HG02973 (cell line): Measurements from ENCODE around the gene TIMM29.
"Not testable (repeated sequence)": the region's sequence is repeated elsewhere in the genome, so short reads cannot be mapped to it uniquely, and the experiment has no call there.

Experiments used
- ATAC-seq: cut with Tn5 transposase; IDR thresholded peaks from one replicate; pipeline ENCODE4 v1.9.1; 2021; ENCODE audit warnings: moderate library complexity; ENCODE audit not compliant: unreplicated experiment

Gene TIMM29

DNA sequence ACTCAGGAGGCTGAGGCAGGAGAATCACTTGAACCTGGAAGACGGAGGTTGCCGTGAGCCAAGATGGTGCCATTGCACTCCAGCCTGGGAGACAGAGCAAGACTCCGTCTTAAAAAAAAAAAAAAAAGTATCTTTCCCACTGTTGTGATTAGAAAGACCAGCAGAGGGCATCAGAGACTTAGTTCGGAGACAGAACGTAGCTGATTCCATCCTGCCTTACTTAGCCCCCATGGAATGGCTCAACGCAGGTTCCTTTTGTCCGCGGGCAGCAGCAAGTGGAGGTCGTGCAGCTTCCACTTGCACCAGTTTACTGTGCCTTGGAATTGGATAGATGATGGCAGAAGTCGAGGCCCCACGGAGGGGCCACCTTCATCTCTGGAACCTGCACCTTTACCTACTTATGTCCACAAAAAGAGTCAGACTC, 8.1 kb downstream of the TIMM29 start:
- ATAC-seq, result no peak

DNA sequence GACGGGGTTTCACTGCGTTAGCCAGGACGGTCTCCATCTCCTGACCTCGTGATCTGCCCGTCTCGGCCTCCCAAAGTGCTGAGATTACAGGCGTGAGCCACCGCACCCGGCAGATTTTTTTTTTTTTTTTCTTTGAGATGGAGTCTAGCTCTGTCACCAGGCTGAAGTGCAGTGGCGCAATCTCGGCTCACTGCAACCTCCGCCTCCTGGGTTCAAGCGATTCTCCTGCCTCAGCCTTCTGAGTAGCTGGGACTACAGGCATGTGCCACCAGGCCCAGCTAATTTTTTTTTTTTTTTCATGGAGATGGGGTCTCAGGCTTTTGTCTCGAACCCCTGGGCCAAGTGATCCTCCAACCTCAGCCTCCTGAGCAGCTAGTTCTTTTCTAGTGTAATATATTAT, 13.0 kb downstream of the TIMM29 start:
- ATAC-seq, result not testable (repeated sequence)

DNA sequence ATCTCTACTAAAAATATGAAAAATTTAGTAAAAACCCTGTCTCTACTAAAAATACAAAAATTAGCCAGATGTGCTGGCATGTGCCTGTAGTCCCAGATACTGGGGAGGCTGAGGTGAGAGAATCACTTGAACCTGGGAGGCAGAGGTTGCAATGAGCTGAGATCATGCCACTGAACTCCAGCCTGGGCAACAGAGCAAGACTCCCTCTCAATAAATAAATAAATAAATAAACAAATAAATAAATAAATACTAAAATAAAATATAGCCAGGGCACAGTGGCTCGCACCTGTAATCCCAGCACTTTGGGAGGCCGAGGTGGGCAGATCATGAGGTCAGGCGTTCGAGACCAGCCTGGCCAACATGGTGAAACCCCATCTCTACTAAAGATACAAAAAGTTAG, 14.8 kb downstream of the TIMM29 start:
- ATAC-seq, result not testable (repeated sequence)

DNA sequence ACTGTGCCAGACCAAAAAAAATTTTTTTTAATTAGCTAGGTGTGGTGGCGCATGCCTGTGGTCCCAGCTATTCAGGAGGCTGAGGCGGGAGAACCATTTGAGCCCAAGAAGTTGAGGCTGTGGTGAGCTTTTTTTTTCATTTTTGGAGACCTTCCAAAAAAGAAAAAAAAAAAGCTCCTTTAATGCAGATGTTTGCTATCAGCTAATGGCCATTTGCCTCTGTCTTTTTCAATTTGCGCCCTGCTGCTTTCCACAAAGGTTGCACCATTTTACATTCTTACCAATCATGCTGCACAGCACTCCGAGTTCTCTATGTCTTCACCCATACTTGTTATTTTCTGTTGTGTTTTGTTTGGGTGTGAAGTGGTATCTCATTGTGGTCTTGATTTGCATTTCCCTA, 16.7 kb downstream of the TIMM29 start:
- ATAC-seq, result no peak

DNA sequence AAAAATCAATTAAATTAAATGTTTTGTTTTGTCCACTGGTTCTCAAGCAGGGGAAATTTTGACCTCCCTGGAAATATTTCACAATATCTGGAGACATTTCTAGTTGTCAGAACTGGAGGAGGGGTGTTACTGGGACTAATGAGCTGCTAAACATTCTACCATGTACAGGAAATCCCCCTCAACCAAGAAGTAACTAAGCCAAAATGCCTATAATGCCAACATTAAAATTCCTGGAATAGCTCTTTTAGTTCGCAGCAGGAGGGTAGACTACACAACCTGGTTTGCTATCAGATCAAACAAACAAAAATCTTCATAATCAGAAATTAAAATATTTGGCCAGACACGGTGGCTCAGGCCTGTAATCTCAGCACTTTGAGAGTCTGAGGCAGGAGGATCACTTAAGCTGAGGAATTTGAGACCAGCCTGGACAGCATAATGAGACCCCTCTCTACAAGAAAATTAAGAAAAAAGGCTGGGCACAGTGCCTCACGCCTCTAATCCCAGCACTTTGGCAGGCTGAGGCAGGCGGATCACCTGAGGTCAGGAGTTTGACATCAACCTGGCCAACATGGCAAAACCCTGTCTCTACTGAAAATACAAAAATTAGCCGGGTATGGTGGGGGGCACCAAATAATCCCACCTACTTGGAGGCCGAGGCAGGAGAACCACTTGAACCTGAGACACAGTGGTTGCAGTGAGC, 18.5 kb downstream of the TIMM29 start:
- ATAC-seq, result no peak

DNA sequence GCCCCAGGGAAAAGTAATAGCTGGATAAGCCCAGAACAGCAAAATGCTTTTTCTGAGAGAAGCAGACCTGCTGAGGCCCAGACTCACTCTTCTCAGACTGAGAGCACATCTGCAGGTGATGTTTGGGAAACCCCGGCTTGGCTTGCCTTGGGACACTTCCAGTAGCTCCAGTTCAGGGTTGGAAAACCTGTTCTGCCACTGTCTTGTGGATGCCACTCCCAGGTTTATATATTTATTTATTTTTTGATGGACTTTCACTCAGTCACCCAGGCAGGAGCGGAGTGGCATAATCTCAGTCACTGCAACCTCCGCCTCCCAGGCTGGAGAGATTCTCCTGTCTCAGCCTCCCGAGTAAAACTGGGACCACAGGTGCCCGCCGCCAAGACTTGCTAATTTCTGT, 24.2 kb downstream of the TIMM29 start:
- ATAC-seq, result no peak

DNA sequence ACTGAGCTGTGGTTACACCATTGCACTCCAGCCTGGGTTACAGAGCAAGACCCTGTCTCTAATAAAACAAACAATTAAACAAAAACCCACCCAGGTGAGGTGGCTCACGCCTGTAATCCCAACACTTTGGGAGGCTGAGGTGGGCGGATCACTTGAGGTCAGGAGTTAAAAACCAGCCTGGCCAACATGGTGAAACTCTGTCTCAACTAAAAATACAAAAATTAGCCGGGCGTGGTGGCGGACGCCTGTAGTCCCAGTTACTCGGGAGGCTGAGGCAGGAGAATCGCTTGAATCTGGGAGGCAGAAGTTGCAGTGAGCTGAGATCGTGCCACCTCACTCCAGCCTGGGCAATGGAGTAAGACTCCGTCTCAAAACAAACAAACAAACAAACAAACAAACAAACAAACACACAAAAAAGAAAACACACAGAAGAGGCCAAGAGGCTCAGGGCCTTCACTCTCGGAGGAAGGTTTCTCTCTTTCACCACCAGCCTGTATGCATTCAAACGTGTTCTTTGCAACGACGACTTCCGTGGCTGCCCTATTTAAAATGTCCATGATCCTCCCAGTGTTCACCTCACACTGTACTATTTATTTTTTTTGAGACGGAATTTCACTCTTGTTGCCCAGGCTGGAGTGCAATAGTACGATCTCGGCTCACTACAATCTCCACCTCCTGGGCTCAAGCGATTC, 30.8 kb downstream of the TIMM29 start:
- not testable (repeated sequence) for ATAC-seq

DNA sequence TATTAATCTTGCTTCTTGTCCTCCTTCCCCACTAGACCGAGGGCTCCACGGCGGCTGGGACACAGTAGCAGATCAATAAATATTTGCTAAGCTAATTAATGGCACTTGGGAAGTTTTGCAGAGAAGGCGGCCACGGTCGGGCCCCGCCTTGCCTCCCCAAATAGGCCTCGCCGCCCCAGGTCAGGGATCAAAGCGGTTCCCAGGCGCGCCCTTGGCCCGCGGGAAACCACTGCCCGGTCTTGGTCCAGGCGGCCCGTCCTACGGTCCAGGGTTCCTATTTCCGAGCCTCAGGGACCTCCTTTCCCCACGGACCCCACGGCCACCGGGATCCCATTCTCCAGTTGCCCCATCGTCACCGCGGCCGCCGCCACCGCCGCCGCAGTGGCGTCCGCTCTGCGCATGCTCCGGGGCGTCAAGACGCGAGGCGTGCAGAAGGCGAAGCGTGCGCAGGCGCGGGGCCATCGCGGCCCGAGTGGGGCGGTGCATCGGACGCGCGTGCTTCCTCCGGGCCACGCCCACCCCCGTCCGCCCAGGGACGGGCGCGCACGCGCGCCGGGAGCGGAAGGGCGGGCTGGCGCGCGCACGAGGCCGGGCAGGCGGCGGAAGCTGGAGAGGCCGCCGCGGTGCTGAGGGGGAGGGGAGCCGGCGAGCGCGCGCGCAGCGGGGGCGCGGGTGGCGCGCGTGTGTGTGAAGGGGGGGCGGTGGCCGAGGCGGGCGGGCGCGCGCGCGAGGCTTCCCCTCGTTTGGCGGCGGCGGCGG, 31.9 kb downstream of the TIMM29 start, which contains the start of gene SMARCA4:
TSS of gene SMARCA4 (plus strand) at position 717 of the 759 bp plus-strand sequence. CDS start 23,122 bp downstream, outside the sequence.
- ATAC-seq, result peak; percentile 71

DNA sequence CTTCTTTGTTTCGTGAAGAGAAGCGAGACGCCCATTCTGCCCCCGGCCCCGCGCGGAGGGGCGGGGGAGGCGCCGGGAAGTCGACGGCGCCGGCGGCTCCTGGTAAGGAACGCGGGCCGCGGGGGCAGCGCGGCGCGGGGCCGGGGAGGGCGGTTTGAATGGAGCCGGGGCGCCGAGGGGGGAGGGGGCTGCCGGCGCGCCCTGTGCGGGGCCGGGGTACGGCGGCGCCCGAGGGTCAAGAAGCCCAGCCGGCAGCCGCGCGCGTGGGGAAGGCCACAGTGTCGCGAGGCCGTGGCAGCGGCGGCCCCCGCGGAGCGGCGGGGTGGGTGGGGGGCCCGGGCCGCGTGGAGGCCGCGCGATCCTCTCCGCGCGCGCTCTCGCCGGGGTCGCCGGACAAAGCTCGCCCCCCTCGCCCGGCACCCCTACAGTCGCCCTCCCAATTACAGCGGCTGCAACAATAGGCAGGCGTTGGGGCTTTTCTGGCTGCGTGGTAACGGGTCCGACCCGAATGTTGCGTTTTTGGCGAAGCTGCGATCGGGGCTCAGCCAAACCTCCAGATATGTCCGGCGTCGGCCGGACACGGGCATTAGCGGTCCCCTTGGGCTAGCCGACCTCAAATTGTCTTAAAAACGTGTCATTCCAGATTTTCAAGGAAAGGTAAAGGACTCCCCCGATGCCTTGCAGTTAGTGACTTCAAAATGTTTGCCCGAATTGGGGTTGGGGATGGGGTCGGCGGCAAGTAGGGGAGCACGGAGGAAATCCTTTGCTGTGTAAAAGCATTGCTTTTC, 32.7 kb downstream of the TIMM29 start:
- ATAC-seq, result peak; percentile 33

DNA sequence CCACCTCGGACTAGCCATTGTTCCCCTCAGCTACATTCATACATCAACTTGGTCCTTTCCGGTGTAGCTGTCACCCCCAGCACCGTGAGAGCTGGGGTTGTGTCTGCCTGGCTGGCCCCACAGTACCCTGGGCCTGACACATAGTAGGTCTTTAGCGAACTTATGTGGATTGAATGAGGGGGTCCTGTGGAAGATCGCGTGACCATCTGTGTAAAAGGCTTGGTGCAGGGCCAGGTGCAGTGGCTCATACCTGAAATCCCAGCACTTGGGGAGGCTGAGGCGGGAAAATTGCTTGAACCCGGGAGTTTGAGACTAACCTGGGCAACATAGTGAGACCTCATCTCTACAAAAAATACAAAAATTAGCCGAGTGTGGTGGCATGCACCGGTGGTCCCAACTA, 34.3 kb downstream of the TIMM29 start:
- ATAC-seq, result no peak

DNA sequence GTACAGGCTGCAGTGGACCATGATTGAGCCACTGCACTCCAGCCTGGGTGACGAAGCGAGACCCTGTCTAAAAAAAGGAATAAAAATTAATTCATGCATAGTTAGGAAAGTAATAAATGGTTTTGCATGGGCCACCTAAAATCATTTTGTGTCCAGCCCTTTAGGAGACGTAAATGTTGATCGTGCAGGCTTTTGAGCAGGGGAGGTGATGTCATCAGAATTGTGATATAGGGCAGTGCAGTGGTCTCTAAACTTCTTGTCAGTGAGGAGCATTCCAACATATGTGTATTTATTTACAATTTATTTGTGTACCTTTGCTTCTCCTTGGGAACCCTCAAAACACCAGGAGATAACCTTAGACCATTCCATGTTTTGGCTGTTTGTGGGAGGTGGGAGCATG, 35.3 kb downstream of the TIMM29 start:
- ATAC-seq, result no peak

DNA sequence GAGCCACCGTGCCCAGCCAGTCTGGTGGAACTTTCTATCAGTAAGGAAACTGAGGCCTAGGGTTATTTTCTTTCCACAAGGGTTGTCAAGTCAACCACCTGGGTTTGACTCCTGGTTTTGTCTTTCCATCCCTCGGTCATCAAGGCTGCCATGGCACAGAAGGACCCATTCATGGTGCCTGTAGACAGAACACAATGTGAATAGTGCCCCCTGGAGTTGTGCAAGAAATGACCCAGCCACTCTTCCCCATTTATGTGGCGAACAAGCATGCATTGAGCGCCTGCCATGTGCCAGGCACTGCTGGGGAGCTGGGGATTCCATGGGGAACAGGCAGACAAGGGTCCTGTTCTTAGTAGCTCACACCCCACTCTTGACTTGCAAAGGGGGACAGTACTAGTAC, 36.3 kb downstream of the TIMM29 start:
- no peak for ATAC-seq

DNA sequence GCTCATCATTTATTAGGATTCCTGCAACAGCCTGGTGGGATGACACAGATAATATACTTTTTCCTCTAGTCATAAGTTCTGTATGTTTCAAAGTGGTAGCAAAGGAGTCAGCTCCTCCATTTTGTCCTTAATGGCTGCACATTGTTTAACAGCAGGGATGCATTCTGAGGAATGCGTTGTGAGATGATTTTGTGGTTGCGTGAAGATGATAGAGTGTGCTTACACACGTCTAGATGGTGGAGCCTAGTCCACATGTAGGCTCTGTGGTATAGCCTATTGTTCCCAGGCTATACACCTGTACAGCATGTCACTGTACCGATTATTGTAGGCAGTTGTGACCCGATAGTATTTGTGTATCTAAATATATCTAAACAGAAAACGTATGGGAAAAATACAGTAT, 36.8 kb downstream of the TIMM29 start:
- ATAC-seq, result no peak

DNA sequence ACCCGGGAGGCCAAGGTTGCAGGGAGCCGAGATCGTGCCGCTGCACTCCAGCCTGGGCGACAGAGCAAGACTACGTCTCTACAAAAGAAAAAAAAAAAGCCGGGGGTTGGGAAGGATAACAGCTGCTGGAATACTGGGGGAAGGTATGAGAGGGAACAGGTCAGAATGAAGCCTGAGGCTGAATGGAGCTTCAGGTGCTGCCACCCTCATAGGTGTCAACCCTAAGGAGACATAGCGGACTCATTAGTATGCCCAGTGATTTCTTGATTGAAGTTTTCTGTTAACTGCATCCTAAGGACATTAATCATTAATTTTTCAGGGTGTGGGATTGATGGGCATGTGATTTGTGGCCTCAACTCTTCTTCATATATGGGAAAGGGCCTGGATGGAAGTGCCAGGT, 38.2 kb downstream of the TIMM29 start:
- no peak for ATAC-seq

DNA sequence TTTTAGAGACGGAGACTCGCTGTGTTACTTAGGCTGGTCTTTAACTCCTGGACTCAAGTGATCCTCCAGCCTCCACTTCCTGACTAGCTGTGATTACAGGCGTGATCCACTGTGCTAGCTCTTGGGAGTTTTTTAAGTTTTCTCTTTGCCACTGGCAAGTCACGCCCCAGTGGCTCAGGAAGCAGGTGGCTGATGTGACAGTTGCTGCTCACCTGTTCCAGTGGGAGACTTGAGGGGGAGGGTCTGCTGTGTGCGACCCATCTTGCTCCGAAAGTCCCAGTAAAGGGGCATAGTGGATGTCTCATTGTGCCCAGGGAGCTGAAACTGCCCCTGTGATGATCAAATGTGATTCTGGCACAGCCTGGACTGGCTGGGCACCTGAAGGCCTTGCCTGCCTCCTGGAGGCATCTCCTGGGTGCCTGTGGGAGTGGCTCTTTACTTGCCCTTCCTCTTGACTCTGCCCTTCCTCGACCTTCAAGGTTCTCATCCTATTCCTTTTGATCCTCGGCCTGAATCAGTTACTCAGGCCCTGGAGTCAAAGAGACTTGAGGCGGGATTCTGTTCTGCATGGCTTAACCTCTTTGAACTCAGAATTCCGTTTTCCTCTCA, 40.0 kb downstream of the TIMM29 start:
- no peak for ATAC-seq

DNA sequence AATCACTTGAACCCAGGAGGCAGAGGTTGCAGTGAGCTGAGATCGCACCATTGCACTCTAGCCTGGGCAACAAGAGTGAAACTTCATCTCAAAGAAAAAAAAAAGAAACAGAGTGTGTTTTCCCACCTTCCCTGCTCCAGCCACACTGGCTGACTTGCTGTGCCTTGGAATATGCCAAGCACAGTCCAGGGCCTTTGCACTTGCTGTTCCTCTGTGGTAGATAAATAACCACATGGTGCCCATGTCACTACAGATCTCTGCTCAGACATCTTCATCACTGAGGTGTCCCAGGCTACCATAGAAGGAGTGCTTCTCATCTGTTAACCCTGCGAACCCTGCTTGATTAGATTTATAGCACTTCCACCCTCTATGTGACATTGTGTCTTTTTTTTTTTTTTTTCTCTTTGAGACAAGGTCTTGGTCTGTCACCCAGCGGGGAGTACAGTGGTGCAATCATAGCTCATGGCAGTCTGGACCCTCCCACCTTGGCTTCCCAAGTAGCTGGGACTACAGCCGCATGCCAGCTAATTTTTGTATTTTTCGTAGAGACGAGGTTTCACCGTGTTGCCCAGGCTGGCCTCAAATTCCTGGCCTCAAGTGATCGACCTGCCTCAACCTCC, 42.6 kb downstream of the TIMM29 start:
- ATAC-seq, result no peak

DNA sequence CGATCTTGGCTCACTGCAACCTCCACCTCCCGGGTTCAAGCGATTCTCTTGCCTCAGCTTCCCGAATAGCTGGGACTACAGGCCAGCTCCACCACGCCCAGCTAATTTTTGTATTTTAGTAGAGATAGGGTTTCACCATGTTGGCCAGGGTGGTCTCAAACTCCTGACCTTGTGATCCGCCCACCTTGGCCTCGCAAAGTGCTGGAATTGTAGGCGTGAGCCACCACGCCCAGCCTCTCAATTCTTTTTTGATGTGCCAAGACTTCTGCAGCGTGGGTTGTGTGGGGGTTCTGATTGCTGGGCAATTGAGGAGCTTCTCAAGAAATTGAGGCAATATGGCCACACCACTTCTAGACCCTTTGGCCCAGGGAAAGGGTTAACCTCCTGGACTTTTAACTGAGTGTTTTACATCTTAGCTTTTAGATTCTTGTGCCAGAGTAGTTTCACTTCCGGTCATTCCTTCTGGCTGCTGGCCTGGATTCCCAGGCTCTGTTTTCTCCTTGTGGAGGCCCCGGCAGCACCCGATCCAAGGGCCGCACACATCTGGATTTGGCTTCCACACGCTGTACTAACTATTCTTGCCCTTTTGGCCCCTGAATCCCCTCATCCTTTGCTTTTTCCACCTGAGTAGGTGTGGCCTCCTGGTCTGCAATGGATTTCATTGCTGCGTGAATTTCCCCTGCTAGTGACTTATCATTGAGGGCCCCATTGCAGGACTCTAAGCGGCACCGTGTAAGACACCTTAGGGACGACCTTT, 46.9 kb downstream of the TIMM29 start:
- ATAC-seq, result no peak

DNA sequence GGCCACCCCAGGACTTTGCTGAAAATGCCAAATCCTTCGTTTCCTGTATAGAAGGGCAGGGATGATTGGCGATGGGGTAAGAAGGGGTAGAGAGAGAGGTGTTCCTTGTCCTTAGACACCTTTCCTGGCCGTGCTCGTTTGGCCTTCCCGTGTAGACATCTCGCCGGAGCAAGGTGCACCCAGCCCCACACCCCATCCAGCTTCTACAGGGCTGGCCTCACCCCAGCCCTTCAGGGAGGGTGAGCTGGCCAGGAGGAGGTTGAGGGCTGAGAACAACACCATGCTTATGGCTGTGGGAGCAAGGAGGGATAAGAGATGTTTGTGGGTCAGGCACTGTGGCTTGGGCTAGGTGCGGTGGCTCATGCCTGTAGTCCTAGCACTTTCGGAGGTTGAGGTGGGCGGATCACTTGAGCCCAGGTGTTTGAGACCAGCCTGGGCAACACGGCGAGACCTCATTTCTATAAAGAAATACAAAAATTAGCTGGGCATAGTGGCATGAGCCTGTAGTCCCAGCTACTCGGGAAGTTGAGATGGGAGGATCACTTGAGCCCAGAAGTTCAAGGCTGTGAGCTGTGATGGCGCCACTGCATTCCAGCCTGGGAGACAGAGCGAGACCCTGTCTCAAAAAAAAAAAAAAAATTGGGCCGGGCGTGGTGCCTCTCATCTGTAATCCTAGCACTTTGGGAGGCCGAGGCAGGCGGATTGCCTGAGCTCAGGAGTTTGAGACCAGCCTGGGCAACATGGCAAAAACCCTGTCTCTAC, 47.7 kb downstream of the TIMM29 start:
- no peak for ATAC-seq

DNA sequence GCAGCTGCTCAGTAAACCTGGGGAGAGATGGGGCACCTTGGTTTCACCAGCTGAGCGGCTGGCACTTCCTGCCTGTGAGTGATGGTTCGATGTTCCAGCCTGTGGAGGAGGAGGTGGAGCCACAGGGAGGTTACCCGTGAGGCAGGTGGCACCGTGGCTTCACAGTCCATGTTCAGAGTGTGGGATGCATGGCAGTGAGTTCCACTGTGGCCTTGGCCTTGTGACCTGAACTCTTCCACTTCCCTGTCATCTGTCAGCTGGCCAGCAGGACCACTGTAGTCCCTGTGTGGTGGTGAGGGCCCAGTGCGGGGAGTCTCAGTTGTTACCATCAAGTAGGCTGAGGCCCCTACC, 49.1 kb downstream of the TIMM29 start:
- no peak for ATAC-seq
